Measurements from ENCODE around the gene TNK1. TPM values are rescaled to one million over a fixed set of nuclear protein-coding genes. Genes with fewer than 3 reads are reported as not detected.

TNK1 gene
- total and polyA plus RNA-seq, 2 of the 8 experiments (the other 6 are each of a cell fraction or from before 2014, with no cell fraction given) = 7.6 to 9.5 TPM

DNA sequence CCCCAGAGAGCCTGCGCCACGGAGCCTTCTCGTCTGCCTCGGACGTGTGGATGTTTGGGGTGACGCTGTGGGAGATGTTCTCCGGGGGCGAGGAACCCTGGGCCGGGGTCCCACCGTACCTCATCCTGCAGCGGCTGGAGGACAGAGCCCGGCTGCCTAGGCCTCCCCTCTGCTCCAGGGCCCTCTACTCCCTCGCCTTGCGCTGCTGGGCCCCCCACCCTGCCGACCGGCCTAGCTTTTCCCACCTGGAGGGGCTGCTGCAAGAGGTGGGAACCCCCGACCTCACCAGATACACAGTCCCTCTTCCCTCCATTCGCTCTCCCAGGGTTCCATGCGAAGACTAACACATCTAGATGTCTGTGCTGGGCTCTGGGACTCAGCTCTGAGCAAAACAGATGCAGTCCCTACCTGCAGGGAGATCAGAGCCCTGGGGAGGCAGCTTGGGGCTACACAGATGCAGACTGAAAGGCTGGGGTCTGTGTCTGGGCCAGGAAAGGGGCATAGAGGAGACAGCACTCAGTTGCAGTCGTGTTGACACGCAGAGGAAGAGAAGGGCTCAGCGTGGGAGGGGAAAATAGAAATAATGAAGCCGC is 3.7 kb downstream of the TNK1 start:
- FAIRE-seq (no peak), DNase-seq (ENCODE audit: low read depth in 1 of 2, low spot score in 2 of 2) (no peak)
- Histone ChIP-seq H4K8ac (ENCODE audit: extremely low read depth, insufficient read depth, low read length) (no peak overlapping the region), H3K36me3 (ENCODE audit: control insufficient read depth in 2 of 4, insufficient read depth in 4 of 4, low read length in 3 of 4) (peaks cover 0 to 13% (median 2%) of the 10 kb centered on the region in 4 experiments; a peak in 5 of 8 replicates), H3K27ac (ENCODE audit: low read depth, low read length) (no peak overlapping the region), H4K20me1 (replicated peaks in 1 of 2; ENCODE audit: control insufficient read depth in 1 of 2, insufficient read depth in 2 of 2, low read length in 2 of 2) (peaks cover 2 to 10% of the 10 kb centered on the region in 2 experiments), H3K9ac (replicated peaks in 1 of 4; ENCODE audit: extremely low read depth in 1 of 4, low read depth in 3 of 4, low read length in 3 of 4) (peak overlapping the region in 2 of 4 experiments; percentile 46 to 66; a peak in 5 of 7 replicates), H3K18ac (ENCODE audit: extremely low read depth, low read length) (no peak overlapping the region; the same call in 1 of the 2 replicates), H3K4me2 (ENCODE audit: insufficient read depth in 1 of 2, low read depth in 2 of 2, low read length in 2 of 2) (peak overlapping the region; percentile 78), H2BK120ac (replicated peaks; ENCODE audit: low read depth, low read length) (no peak overlapping the region), H3K23ac (ENCODE audit: insufficient read length) (no peak overlapping the region), H3K4me1 (replicated peaks in 1 of 4; ENCODE audit: control insufficient read depth in 3 of 4, insufficient read depth in 4 of 4, low read length in 3 of 4) (peaks cover 0 to 17% (median 10%) of the 10 kb centered on the region in 4 experiments; a peak in 6 of 7 replicates), H2BK12ac (ENCODE audit: low read depth, low read length) (no peak overlapping the region), H4K91ac (replicated peaks; ENCODE audit: insufficient read length, low read length) (no peak overlapping the region), H3K4me3 (ENCODE audit: extremely low read depth in 1 of 4, insufficient read depth in 2 of 4, low read depth in 3 of 4, low read length in 4 of 4) (peak overlapping the region; percentile 36 to 60 (median 46)), H2AK5ac (ENCODE audit: low read depth, low read length) (no peak overlapping the region), H2BK20ac (ENCODE audit: low read length) (no peak overlapping the region), H3K4ac (replicated peaks; ENCODE audit: insufficient read length, low read depth, low read length) (no peak overlapping the region), H2BK5ac (ENCODE audit: low read depth, low read length) (no peak overlapping the region), H3K79me2 (ENCODE audit: control insufficient read depth in 1 of 2, insufficient read depth in 2 of 2, low read length in 2 of 2) (no peaks in the 10 kb centered on the region), H2AFZ (ENCODE audit: low read length) (no peak overlapping the region), H3K9me3 (ENCODE audit: insufficient read depth in 2 of 2, low read depth in 1 of 2, low read length in 1 of 2) (peaks cover 0 to 2% of the 10 kb centered on the region in 2 experiments; a peak in 1 of 4 replicates), H3K27me3 (replicated peaks in 1 of 4; ENCODE audit: control insufficient read depth in 3 of 4, extremely low read depth in 1 of 4, insufficient read depth in 3 of 4, low read length in 3 of 4) (peaks cover 0 to 39% (median 29%) of the 10 kb centered on the region in 4 experiments; a peak in 6 of 7 replicates), H4K5ac (ENCODE audit: insufficient read length, low read depth, low read length) (no peak overlapping the region), H2BK15ac (ENCODE audit: low read length) (no peak overlapping the region), H3K56ac (replicated peaks; ENCODE audit: insufficient read length, low read depth, low read length) (no peak overlapping the region), H3K14ac (ENCODE audit: insufficient read length) (no peak overlapping the region), H3K79me1 (ENCODE audit: low read depth, low read length) (peaks cover 3% of the 10 kb centered on the region; the same call in 1 of the 2 replicates), H3K23me2 (ENCODE audit: low read depth, low read length) (peaks cover 12% of the 10 kb centered on the region; the same call in 1 of the 2 replicates)
- TF ChIP-seq GABPA (IDR thresholded peaks at IDR 0.05; ENCODE audit: borderline replicate concordance, insufficient read depth, low read length) = no peak
- no peak for TF ChIP-seq EZH2 (IDR thresholded peaks at IDR 0.05; ENCODE audit: low read depth, low read length, severe bottlenecking)
- no peak for TF ChIP-seq RXRA (IDR thresholded peaks at IDR 0.05; ENCODE audit: insufficient read depth, low read depth, low read length)
- no peak for TF ChIP-seq KDM4A (IDR thresholded peaks at IDR 0.05; ENCODE audit: low read depth, low read length, severe bottlenecking)
- no peak for TF ChIP-seq BRCA1 (IDR thresholded peaks at IDR 0.05; ENCODE audit: low read depth, low read length)
- WGBS, 2 experiments (ENCODE audit: extremely low coverage in 1 of 2, insufficient coverage in 1 of 2, insufficient read length in 1 of 2, insufficient replicate concordance in 2 of 2, low coverage in 1 of 2, low lambda C conversion rate in 2 of 2, missing lambda C conversion rate in 1 of 2) = 42% methylated on average over 23 of the region's 23 CpGs; no CpG with 5 or more reads in 1 of the 2 experiments
- CTCF ChIA-PET (ENCODE audit: partially characterized antibody) = interaction anchor here (0.7 to 4.0 kb wide), 9 partner anchors 9 to 176 kb away, joined by 3 to 21 read pairs (median 6); partner anchors contain the start of genes PLSCR3 and TMEM95
- POLR2A ChIA-PET (ENCODE audit: partially characterized antibody) = interaction anchor here (0.6 to 3.7 kb wide), 12 partner anchors 9 to 228 kb away, joined by 3 to 16 read pairs (median 4); partner anchors contain the start of genes PLSCR3, TMEM95 and ZBTB4
